Measurements from ENCODE around the gene DCAF12L1.

The DCAF12L1 gene
- long read RNA-seq, result 0 reads

GRCh38 chrX:126552313-126553022 is at the start of gene DCAF12L1:
DCAF12L1 (minus strand) TSS chrX:126552814; CDS start chrX:126552608, 206 bp downstream.
- DNase-seq (ENCODE audit: low read depth in 1 of 2, low spot score in 1 of 2), result no peak
- TF ChIP-seq POLR2AphosphoS5 (IDR thresholded peaks at IDR 0.05; ENCODE audit: low read depth) (no peak), REST (IDR thresholded peaks at IDR 0.05; ENCODE audit: insufficient replicate concordance, low read depth) (no peak), CTCF (IDR thresholded peaks at IDR 0.05; ENCODE audit: insufficient read depth, low read length) (no peak), SPI1 (IDR thresholded peaks at IDR 0.05; ENCODE audit: borderline replicate concordance, low read depth) (no peak)
- Histone ChIP-seq H3K4me3 (replicated peaks; ENCODE audit: insufficient read depth, low read length) (no peak within 1 kb of the TSS), H3K27ac (replicated peaks) (no peak within 1 kb of the TSS), H3K27me3 (ENCODE audit: insufficient read depth, poor library complexity, severe bottlenecking) (no peaks in the 10 kb centered on the region)

GRCh38 chrX:126580877-126581276 is 28.3 kb upstream of the DCAF12L1 start:
- no peak overlapping the region for H3K4me3 ChIP-seq (replicated peaks; ENCODE audit: insufficient read depth, low read length)
- TF ChIP-seq SPI1 (IDR thresholded peaks at IDR 0.05; ENCODE audit: borderline replicate concordance, low read depth) (no peak), CTCF (IDR thresholded peaks at IDR 0.05; ENCODE audit: insufficient read depth, low read length) (no peak), GABPA (IDR thresholded peaks at IDR 0.05; ENCODE audit: low read depth) (no peak), POLR2AphosphoS5 (IDR thresholded peaks at IDR 0.05; ENCODE audit: low read depth) (no peak), REST (IDR thresholded peaks at IDR 0.05; ENCODE audit: insufficient replicate concordance, low read depth) (no peak)
- no peaks in the 10 kb centered on the region for H3K27me3 ChIP-seq (ENCODE audit: insufficient read depth, poor library complexity, severe bottlenecking)
- no peak overlapping the region for H3K27ac ChIP-seq (replicated peaks)
- DNase-seq (ENCODE audit: low read depth in 1 of 2, low spot score in 1 of 2), result no peak

- DNase-seq (ENCODE audit: low read depth in 1 of 2, low spot score in 1 of 2), result no peak
- no peaks in the 10 kb centered on the region for H3K27me3 ChIP-seq (ENCODE audit: insufficient read depth, poor library complexity, severe bottlenecking)
- no peak overlapping the region for H3K4me3 ChIP-seq (replicated peaks; ENCODE audit: insufficient read depth, low read length)
- no peak for TF ChIP-seq CTCF (IDR thresholded peaks at IDR 0.05; ENCODE audit: insufficient read depth, low read length)
- TF ChIP-seq POLR2AphosphoS5 (IDR thresholded peaks at IDR 0.05; ENCODE audit: low read depth), result no peak
- no peak for TF ChIP-seq GABPA (IDR thresholded peaks at IDR 0.05; ENCODE audit: low read depth)
- TF ChIP-seq REST (IDR thresholded peaks at IDR 0.05; ENCODE audit: insufficient replicate concordance, low read depth), result no peak
- TF ChIP-seq SPI1 (IDR thresholded peaks at IDR 0.05; ENCODE audit: borderline replicate concordance, low read depth), result no peak
- no peak overlapping the region for H3K27ac ChIP-seq (replicated peaks)
These were observed 23.3 kb upstream of the DCAF12L1 start for GRCh38 chrX:126575911-126576310.

Data from HL-60 (cell line).